T1000 (cell line): ENCODE measurements around the gene HOMER2.
"Not testable (repeated sequence)": the region's sequence is repeated elsewhere in the genome, so short reads cannot be mapped to it uniquely, and the experiment has no call there.

ENCODE experiments used
- DNase-seq: peaks from one replicate; lab custom pipeline; 2025; ENCODE audit warnings: mixed read lengths; lab: John Stamatoyannopoulos, UW

HOMER2 gene

GRCh38 chr15:82952158-82953081 lies at the start of gene HOMER2:
TSS of gene HOMER2 (minus strand) at chr15:82952720. CDS start at chr15:82952535, 185 bp downstream.
- no peak for DNase-seq

DNA sequence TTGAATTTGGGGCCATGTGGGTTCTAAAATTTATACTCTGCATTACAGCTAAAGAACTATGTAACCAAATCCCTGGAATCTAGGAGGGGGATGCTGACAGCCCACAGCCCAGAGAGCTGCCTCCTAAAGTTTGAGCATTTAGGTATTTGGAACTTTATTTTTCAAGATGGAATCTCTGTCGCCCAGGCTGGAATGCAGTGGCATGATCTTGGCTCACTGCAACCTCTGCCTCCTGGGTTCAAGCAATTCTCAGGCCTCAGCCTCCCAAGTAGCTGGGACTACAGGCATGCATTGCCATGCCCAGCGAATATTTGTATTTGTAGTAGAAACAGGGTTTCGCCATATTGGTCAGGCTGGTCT lies 48.1 kb upstream of the HOMER2 start:
- DNase-seq: not testable (repeated sequence)

GRCh38 chr15:82999905-83000671 lies 47.6 kb upstream of the HOMER2 start:
- no peak for DNase-seq

GRCh38 chr15:82999426-82999825 lies 46.9 kb upstream of the HOMER2 start:
- DNase-seq: no peak

DNA sequence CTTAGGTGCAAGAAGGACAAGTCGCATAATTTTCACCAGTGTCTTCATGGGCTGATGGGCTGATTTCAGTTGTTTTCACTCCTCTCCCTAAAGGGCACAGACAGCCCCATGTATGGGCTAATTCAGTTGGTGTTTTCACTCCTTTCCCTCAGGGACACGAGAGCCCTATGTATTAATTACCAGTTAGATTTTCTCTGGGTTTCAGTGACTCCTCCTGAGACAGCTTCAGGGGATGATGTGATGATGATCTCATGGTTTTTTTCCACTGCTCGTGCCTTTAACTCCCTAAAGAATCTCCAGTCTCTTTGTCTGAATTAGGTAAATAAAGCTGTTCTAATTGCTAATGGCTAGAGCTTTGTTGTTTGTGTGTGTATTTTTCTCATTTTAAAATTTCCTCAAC lies 43.4 kb upstream of the HOMER2 start:
- DNase-seq: no peak

- no peak for DNase-seq
Observed at GRCh38 chr15:82995076-82995475, 42.6 kb upstream of the HOMER2 start.

DNA sequence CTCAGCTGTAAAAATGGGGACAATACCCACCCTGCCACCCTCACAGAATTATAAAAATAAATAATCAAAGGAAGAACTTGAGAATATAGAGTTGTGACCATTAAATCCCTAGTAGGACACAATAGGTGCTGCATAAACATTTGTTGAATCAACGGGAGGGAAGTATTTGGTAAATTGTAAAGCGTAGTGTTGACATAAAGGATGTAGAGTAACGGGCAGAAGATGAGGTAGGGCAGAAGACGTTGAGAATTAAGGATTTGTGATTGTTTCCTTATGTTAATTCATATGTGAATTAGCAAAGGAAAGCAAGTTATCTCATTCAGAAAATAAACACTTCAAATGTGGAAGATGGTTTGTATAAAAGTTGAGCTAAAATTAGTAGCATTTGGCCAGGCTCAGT lies 40.6 kb upstream of the HOMER2 start:
- no peak for DNase-seq

GRCh38 chr15:82992436-82992998 lies 40.0 kb upstream of the HOMER2 start:
- no peak for DNase-seq

DNA sequence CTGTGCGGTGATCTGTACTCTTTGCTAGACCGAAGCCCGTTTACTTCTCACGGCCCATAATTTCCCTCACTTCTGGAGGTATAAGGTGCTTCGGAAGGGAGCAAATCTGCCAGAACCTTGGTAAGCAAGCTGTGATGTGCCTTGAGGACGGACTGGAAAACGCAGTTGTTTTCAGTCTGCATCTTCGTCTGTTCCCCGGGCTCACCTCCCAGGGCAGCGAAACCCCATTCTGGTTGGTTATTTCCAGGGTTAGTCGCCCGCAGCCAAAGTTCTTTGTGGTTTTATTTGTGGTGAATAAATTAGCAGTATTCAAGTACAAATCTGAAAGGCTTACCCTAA lies 33.9 kb upstream of the HOMER2 start:
- no peak for DNase-seq

DNA sequence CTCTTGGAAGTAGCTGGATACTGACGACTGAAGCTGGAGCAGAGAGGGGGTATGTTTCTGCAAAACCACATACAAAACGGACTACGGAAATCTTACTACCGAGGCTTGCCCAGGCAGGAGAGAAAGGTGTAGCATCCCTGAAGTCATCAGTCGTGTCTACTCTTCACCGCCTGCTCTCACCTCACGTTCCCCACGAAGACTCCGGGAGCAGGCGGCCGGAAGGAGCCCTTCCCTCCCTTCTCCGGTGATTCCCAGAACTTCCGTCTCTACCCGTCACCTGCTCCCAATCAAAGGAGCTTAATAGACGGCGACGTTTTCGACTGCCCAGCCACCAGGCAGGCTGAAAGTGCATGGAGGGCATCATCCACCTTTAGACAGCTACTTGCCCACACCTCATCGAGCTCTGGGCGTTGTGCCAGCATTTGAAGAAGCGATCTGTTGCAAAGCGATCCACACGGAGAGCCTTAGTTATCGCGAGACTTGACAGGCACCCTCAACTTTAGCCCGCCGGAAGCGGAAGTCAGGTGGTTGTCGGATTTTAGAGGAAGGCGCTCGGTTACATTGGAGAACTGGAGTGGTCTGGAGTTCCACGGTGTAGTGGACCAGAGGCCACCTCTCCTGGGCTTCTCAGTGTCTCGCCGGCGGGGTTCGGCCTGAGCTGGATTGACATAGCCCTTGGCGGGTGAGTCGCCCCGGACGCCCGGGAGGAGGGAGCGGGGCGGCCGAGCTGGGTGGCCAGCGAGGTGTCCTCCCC lies 33.3 kb upstream of the HOMER2 start, which contains the start of gene RAMAC:
RAMAC (plus strand) TSS at position 523 of the 754 bp plus-strand sequence. CDS start 2,809 bp downstream, outside the sequence.
- peak; percentile 77 for DNase-seq

DNA sequence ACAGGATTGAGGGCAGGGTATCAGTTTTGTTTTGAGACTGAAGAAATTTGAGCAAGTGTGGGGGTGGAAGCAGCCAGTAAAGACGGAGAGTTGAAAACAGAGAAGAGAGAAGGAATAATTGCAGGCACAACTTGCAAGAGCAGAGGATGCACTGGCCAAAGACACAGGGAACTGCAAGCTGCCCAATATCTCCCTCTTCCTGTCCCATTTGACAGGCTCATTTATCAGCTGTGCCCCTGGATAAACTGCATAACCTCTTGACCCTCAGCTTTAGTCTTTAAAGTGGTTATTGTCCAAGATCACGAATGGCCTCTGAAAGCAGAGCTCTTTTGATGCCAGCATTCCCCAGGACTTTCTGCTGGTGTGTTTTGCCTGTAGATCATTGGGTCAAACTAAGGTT lies 28.5 kb upstream of the HOMER2 start:
- no peak for DNase-seq

- DNase-seq: no peak
Observed at GRCh38 chr15:82979726-82980125, 27.2 kb upstream of the HOMER2 start.

GRCh38 chr15:82978438-82978837 lies 25.9 kb upstream of the HOMER2 start:
- DNase-seq: no peak

GRCh38 chr15:82977076-82977475 lies 24.6 kb upstream of the HOMER2 start:
- DNase-seq: no peak

DNA sequence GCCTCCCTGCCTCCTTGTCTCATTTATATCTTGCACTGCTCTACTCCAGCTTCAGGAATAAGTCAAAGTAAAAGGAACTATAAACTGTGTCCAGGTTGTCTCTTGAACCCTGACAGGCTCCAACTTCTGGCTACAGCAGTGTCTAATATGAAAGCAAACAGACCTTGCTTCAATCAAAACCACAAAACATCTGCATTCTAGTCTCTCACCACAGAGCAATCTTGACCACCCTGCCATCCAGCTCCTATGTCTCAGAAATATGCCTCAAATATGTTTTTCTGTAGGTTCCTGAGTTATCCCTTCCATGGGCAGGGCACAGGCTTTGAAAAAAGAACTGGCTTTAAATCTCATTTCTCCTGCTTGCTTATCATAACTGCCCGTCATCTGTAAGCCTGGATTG lies 20.5 kb upstream of the HOMER2 start:
- DNase-seq: no peak

DNA sequence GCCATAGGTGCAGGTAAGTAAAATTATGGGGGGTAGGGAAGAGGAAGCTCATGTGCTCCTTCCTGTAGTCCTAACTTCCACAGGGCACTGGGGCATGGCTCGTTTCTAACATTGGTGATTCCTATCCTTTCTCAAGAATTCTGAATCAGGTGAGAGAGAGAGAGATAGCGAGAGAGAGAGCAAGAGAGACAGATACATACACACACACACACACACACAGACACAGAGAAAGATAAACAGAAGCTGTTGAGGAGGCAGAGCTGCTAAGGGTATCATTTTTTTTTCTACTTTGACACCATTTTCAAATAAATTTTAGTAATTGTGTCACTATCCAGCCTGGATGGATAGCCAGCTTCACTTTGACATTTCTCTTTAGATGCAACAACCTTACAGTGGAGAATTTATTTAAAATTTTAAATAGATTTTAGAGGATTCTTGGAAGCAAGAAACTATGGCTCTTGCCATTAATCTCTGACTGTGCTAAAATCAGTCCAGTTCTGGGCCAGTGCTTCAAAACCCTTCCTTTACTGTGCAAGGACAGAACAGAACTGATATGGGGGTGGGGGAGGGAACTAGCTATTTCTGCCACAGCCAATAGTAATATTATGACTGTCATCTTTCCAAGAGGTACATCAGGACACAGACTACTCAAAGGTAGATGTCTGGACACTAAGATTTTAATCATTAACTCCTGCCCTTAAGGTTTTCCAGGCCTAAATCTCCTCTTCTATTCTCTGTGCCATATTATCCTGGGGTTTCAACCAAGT lies 18.9 kb upstream of the HOMER2 start:
- DNase-seq: no peak

DNA sequence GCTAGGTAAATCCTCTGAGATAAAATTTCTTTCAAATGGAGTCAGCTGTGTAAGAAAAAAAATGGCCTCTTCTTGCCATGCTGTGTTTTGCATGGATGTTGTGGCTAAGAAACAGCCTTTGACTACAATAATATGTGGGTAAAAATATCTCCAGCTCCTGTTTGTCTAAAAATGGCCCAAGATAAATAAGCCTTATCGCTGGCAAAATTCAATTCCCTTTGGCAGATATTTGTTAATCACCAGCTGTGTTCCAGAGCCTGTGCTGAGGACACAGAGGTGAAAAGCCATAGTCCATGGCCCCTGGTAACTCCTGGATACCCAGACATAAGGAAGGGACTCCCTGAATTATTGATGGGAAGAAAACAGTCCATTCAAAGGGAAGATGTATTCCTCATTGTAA lies 18.2 kb upstream of the HOMER2 start:
- no peak for DNase-seq

- DNase-seq: no peak
Observed at GRCh38 chr15:82970078-82970686, 17.7 kb upstream of the HOMER2 start.

DNA sequence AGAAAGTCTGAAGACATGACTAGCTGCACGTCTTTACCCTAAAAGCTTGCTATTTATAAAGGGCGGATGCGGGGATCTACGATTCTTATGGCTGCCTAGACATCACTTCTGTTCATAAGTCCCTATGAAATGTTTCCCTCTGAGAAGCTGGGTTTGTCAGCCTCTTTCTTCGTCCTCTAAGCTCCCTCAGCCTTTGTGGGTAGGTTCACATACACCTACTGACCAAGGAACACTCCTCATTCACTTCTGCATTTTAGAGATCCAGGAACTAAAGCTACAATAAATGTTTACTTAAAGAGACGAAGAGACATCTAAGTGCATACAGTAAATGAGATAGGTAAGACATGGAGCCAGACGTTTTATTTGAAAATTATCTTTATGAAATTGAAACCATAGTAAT lies 16.8 kb upstream of the HOMER2 start:
- DNase-seq: no peak

GRCh38 chr15:82968066-82968465 lies 15.5 kb upstream of the HOMER2 start:
- DNase-seq: no peak

DNA sequence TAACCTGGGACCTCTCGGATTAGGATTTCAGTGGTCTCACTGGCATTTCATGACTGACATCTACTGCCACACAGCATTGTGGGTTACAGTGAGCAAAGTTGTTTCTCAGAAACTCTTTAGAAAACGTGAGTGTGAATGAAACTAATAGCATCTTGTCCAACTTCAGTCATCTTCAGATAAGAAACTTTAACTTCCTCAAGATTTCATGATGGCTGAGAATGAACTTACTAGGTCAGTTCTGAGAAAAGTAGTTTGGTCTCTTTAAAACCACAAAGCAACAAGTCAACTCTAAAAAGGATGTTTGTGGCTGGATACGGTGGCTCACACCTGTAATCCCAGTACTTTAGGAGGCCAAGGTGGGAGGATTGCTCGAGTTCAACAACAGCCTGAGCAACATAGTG lies 14.2 kb upstream of the HOMER2 start:
- no peak for DNase-seq
